ENCODE data around the gene ZNF286A.
"Not testable (repeated sequence)": the region's sequence is repeated elsewhere in the genome, so short reads cannot be mapped to it uniquely, and the experiment has no call there.

ZNF286A gene

DNA sequence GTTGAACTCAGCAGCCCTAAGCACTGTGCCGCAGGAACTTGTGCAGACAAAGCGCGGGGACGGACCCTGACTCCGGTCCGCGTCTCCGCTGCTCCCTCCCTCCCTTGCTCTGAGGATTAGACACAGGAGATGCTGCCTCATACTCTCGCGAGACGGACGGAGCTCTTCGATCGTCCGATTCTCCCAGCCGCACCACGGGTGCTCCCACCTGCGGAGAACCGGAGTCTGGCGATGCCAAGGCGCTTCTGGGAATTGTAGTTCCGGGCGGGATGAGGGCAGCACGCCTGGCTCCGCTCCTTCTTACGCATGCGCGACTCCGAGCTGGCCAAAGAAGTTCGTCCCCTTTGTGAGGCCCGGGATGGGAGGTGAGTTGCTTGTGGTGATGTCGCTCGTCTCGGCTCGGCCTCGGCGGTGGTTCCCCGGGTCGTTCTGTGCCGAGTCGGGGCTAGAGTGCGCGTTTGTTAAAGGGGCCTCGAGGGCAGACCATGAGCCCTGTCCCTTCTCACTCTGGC, at the start of gene ZNF286A:
TSS of gene ZNF286A (plus strand) at position 340 of the 512 bp plus-strand sequence. CDS start 578 bp downstream, outside the sequence.
- DNase-seq, result peak; percentile 85

DNA sequence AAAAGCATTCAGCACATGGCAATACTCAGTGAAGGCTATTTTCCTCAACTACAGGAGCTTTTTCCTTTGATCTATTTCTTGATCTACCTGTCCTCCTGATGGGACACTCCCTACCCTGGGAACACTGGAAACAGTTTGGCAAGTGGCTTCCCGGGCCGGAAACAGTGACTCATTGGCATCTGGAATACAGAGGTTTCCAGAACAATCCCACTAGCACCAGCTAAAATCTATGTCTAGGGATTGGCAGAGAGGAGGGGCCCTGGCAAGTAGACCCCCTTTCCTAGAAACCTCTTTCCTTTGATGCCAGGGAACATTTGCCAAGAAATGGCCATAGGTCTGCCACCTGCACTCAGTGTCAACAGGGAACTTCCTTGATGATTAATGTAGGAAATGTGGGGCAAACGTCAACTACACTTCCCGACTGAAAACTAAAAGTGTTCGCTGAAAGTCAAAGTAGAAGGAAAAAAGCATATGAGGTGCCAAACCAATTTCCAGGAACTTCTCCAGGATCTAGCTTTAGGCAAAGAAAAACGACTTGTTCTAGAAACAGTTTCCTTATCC, 49.6 kb upstream of the ZNF286A start:
- no peak for DNase-seq

DNA sequence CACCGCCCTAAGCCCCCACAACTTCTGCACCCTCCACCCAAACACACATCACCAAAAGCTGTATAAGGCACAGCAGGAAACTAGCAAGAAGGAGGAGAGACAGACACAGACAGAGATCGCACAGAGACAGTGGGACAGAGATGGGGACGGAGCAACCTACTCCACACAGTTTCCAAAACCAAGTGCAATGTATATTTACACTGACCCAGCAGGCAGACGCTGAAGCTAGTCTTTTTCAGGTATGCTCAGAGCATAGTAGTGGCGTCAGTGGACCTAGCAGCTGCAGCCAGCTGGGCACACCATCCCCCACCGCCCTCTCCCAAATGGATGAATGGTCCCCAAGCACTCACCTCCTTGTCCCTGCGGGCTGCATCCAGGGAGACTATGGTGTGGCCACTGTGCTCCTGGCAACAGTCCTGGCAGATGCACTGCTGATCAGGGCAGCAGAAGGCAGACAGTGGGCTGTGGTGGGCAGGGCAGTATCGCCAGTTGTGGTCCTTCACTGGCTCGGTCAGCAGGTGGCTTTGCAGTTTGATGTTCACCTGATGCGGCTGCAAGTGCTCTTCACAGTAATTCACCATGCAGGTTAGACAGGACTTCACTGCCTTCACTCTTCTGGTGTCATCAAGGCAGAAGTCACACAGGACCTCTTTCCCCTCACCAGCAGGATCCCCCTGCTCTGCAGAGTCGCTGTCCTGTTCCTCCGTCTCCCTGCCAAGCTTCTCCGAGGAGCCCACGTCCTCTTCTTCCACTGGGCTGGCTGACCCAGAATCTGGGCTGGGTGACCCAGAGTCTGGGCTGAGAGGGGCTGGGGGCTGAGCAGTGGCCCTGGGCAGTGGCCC, 48.6 kb upstream of the ZNF286A start:
- DNase-seq, result no peak

DNA sequence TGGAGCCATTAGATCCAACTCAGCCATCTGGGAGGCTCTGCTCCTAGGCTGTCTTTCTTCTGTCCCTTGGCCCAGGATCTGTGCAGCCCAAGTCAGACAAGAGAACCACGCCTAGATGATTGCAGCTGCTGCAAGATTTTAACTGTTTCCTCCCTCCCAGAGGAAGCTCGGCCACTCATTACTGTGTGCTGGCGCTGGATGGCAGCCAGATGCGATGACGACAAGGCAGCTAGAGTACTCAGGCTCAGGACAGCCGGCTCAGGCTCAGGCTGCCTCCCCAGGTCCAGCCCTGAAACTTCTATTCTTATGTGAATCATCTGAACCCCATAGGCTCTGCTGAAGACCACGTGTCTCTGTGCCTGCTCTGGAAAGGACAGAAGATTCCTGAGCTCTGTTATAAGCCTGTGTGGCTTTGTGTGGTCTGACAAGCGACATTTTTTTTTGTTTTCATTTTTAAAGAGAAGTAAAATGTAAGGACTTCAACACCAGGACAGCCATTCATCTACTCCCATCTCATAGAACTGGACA, 47.9 kb upstream of the ZNF286A start:
- peak; percentile 46 for DNase-seq

DNA sequence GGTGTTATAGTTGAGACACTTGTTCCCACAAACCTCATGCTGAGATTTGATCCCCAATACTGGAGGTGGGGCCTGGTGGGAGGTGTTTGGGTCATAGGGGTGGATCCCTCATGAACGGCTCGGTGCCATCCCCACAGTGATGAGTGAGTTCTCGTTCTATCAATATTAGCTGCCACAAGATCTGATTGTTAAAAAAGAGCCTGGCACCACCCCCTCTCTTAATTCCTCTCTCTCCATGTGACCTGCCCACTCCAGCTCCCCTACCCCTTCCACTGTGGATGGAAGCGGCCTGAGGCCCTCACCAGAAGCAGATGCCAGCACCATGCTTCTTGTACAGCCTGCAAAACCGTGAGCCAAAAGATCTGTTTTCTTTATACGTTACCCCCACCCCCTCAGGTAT, 46.6 kb upstream of the ZNF286A start:
- no peak for DNase-seq

DNA sequence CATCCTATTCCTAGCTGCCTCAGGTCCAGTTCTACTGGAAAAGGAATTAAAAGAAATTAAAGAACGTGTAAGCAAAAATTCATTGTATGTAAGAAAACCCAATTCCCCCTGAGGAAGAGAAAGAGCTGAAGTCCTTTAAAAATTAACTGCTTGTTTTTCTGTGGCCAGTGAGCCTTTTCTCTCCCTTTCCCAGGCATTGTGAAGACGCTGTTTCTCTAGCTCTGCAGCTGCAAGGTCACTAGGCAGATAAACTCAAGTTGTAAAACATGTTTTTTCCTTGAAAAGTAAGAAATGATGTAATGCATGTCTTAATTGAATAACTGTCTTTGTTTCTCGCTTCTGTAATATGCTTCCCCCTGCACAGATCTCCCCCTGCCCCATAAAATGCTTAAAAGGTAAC, 45.2 kb upstream of the ZNF286A start:
- DNase-seq, result not testable (repeated sequence)

DNA sequence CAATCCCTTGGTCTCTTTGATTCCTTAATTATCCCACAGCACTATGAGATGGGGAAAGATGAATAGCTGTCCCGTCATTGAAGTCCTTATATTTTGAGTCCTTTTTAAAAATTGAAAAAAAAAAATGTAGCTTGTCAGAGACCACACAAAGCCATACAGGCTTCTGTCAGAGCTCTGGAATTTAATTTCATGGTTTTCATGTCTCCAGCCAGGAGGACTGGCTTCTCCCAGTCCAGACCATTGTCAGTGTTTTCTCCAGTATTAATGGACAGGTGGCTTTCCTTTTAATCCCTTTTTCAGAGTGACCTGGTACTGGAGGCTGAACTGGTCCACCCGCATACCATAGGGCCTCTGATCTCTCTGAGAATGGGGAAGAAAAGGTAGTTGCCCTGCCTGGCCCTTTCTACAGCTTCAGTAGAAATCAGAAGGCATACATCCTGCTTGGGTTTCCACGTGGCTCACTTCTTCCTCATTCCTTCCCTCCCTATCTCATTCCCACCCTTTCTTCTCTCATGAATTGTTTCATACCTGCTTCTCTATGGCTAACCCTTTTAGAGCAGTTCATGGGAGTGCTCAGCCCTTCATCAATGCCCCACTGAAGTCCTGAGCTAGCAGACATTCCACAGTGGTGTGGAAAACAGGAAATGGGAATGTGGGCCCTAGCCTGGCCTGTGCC, 44.5 kb upstream of the ZNF286A start:
- DNase-seq, result no peak

DNA sequence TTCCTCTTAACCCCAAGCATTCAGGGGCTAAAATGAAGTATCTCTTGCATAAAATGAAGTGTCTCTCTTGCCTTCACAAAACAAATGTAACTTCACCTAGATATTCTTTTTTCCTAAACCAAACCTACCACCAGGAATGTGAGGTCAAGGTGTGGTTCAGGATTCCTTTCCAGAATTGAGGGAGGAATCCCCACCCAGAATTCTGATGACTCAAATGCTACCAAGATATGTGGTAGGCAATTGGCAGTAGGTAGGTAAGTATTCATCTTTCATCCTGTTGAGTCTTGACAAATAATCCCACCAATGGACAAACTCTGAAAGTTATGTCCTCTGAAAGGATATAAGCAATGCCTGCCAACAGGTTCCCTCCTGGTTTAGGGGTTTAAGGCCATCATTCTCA, 41.7 kb upstream of the ZNF286A start:
- DNase-seq, result no peak

DNA sequence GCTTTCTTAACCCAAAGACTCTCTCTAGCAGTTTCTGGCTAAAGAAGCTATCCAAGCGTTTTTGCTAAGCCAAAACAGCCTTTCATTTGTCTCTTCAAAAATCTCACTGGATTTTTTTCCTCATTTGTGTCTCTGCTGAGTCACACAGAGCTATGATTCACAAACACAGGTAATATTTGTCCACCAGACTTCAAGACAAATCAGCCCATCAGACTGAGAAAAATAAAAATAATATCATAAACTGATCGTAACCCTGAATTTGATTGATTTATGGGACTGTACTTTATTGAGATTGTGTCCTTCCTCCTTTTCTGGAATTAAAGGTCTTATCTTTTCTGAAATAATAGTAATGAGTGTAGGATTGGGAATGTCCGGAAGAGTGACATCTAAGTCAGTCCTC, 41.3 kb upstream of the ZNF286A start:
- no peak for DNase-seq

DNA sequence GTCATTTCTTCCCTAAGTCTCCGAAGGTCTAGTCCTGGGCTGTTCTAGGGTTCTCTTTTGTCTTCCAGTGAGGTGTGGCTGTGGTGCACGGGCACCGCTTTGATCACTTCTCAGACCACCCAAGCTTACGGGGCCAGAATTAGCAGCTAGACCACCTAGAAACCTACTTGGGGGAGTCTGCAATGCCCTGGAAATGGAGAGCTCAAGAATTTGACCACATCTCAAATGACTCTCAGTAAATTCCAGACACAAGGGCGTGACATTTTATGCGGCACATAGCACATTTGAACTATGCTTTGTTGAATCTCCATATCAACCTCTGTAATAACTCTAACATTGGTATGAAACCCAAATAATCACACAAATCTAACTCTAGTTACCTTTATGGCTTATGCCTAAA, 40.3 kb upstream of the ZNF286A start:
- DNase-seq, result no peak

DNA sequence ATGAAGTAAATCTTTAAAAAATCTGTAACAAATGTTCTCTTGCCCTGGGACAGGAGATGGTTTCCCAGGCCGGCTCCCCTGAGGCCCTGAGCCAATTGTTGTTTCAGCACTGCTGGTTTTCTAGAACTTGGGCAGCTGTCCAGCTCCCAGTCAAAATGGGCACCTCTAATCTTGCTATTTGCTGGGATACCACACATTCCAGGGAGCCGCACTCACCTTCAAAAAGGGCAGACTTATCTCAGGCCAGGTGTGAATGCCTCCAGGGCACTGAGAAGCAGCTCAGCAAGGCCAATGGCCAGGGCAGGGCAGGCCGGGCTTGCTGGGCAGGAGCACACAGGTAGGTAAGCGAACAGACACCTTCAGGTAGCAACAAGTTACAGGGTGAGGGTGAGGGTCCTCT, 39.9 kb upstream of the ZNF286A start:
- no peak for DNase-seq

DNA sequence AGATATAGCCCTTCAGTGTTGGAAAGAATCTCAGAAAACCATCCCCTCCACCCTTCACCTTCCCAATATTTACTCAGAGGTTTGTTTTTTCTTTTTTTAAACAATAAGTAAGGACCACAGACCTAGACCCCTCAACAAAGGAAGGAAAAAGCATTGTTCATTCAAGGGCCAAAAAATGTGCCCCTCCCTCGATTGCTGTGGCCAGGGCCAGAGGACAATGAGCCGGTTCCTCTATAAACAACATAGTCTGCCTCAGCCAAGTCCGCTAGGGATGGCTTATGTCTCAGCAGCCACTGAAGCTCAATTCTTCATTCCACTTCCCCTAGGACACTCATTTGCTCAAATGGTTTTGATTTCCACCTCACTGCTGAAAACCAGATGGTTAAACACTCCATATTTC, 39.5 kb upstream of the ZNF286A start:
- DNase-seq, result no peak

DNA sequence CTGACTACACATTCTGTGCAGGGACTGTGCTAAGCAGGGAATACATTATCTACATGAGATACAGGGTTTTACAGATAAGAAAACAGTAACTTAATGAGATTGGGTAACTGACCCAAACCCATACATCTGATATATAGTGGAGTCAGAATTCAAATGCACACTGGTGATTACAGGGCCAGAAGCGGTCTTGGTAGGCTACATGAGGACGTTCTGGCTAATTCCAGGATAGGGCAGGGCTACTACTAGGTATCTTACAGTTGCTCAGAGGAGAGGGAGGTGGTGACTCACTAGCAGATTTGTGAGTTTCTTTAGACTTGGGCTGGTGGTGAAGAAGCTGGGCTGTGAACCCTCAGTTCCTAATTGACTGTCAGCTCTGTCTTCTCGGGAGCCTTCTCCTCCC, 36.9 kb upstream of the ZNF286A start:
- no peak for DNase-seq

DNA sequence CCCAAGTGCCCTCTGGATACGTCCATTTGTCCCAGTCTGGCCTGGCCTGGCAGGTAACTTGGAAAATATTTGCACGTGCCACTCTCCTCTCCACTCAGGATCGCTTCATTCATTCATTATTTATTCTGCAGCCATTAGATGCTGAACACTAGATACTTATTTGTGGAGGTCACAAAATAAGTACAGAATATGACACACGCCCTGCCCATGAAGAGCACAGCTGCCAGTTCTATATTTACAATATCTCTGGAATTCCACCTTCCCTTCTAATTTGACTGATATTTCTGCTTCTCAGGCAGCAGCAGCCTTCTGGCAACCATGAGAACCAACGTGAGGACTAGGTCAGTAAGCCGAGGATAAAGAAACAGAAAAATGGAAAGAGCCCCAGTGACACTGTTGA, 36.4 kb upstream of the ZNF286A start:
- no peak for DNase-seq

DNA sequence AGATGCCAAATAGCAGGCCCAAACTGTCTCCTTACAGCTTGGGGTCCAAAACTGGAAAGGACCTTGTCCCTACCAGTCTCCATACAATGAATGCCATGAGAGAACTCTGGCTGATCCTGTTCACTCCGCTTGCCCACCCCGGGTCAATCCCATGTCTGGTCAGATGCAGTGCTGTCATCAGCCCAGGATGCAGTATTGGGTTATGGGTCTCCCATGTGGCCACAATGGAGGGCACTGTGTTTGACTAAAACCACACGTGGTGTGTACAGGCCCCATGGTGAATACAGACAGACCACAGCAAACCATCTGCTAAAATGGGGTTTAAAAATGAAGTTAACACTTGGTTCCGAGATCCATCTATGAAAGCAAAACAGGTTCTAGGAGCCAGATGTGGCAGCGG, 35.9 kb upstream of the ZNF286A start:
- no peak for DNase-seq

DNA sequence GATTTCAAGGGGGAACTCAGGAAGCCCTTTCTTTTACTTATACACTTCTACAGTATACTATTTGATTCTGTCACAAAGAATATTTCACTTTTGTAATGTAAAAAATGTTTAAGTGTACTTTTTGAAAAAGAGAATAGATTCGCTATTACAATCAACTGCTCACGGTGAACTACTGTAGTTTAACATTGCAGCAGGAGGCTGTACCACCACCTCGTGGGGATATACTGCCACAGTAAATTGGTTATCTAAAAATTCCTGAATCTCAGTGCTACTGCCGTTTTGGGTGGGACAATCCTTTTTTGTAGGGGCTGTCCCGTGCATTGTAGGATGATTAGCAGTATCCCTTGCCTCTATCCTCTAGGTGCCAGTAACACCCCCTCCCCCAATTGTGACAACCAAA, 30.0 kb upstream of the ZNF286A start:
- DNase-seq, result not testable (repeated sequence)

DNA sequence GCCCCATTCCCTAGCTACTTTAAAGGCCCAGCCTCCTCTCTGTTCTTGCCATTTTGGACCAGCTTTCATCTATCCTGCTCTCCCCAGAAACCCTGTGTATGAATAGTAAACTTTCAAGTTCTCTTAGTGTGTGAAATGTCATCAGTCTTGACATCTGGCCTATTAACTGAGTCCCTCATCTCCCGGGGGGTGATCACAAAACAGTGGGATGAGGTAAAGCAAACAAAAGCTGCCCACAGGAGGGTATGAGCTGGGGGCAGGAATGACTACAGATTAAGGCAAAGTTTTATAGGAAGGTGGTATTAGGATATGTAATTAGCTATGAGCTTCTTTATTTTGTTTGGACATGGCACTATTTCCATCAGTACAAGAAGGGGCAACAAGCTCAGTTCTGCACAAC, 24.9 kb upstream of the ZNF286A start:
- not testable (repeated sequence) for DNase-seq

DNA sequence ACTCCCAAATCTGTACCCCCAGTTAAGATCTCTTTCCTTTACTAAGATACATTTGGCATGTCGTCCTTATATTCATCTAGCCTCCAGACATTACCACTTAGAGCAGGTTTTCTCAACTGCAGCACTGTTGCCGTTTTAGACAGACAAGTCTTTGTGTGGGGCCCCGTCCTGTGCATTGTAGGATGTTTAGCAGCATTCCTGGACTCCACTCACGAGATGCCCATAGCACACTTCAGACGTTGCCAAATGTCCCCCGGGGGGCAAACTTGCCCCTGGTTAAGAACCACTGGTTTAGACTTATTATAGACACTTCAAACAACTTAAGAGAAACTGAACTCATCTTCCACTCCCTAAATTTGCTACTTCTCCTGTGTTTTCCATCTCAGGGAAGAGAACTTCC, 23.6 kb upstream of the ZNF286A start:
- DNase-seq, result not testable (repeated sequence)

DNA sequence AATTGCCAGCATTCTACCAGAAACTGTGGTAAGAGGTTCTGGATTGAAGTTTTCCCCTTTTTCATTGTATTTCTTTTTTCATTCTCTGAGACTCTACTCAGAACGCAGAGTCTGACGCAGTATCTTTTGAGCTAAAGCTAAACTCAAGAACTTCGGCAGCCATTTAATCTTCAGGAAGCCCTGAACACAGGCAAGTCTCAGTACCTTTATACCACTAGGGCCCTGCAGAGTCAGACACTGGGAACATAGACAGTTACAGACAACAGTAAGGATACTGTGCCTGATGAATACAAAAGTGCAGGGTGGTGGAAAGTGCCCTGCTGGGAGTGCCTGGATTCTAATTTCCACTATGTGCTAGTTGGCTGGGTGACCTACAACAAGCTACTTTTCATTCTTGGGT, 16.4 kb upstream of the ZNF286A start:
- not testable (repeated sequence) for DNase-seq

DNA sequence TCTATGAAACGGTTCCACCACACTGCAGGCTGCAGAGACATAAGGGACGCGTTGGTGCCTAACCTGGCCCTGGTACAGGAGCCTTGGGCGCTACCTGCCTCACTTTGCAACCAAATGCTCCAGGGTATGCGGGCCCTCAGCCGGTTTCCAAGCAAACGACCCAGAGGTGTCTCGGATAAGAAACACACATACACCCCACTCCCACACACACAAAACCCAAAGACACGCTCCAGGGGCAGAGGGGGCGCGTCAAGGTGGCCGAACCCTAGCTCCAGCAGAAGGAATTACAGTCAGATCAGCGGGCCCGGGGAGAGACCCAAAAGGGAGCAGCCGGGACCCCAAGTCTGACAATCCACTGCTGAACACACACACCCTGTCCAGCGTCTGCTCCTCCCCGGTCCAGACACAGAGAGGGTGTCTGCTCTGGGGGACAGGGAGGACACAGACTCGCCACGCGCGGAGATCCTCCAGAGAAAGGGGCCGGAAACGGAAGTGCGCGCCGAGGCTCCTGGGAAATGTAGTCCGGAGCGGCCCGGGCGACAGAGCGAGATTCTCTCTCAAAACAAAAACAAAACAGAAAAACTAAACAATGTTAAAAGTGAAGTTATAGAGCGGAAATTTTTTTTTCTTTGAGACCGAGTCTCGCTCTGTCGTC, 15.6 kb upstream of the ZNF286A start, which contains the start of gene TRIM16:
TSS of gene TRIM16 (minus strand) at position 488 of the 655 bp plus-strand sequence. CDS start 32,702 bp downstream, outside the sequence.
- DNase-seq, result not testable (repeated sequence)

DNA sequence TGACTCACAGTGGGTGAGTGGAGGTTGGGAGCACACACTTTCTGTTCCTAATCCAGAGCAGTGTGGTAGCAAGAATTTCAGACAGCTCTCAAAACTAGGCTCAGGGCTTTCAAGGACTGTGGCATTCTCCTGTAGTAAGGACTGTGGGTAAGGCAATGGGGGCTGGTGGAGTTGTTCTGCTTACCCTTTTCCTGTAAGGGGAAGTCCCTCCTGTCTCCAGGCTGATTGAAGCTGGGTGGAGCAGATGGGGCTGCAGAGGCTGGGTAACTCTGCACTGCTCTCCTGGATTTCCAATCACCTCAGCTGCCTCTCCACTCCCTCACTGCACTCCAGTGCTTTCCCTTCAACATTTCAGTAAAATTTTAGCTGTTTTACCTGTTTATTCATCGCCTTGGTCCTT, 12.1 kb upstream of the ZNF286A start:
- not testable (repeated sequence) for DNase-seq

DNA sequence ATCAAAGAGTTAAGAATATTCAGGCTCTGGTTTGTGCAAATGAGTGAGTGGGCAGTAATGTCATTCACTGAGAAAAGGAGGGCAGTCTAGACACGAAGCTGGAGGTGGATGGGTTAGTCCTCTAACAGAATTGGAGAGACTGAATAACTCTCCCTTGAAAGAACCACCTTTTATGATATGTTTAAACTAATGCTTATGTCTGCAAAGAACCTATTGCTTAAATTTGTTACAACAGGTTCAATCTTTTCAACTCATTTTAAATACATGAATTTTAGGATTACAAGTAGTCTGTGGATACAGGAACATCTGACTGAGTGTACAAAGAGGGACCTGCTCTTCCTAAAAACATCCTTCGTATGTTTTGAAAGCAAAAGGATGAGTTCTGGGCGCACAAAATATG, 585 bp upstream of the ZNF286A start:
- DNase-seq, result not testable (repeated sequence)

DNA sequence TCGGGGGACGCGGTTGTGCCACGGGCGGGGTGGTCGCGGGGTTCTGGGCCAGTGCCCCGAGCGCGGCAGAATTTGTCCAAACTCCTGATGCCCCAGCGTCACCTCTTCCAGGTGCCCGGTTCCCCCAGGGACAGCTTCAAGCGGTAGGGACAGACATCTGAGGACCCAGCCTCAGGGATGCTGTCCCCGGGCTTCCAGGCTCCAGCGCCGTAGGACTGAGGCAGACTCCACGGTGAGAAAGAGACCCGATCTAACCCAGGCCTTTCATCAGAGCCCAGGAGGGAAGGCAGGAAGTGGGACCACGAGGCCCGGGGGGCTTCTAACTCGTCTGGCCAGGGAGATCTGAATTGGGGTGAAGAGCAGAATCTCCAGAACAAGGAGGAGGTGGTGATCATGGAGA, 385 bp downstream of the ZNF286A start:
- DNase-seq, result not testable (repeated sequence)
